ENCODE measurements around the gene TEX30.

Gene TEX30

DNA sequence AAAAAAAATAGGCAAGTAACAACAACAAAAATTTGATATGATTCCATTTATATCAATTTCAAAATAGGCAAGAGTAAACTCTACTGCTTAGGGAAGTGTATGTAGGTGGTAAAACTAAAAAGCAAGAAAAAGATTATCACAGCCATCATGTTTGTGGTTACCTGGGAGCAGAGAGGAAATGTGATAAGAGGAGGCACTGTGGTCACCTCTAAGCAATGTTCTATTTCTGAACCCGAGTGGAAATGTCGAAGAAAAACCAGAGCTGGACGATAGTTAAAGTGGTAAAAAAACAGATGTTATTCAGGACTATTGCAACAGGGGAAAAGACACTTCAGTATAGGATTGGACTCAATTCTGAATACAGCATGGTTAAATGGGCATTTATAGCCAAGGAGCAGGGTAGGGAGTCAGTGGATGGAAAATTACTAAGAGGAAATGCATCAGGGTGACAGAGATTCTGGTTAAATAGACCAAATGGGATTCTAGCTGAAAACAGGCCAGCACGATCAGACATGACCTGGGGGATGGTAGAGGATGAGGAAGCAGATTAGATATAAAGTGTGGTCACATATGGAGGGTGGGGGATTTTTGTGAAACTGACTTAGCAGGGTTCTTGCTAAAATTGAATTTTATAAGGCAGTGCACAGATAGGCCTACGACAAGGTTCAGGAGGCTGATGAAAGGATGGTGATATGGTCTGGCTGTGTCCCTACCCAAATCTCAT is 6.0 kb upstream of the TEX30 start:
- DNase-seq (ENCODE audit: low read depth, low spot score): no peak
- no peaks in the 10 kb centered on the region for H3K9me3 ChIP-seq (ENCODE audit: control insufficient read depth, insufficient read depth, low read length)
- no peaks in the 10 kb centered on the region for H3K4me1 ChIP-seq (ENCODE audit: control insufficient read depth, insufficient read depth, low read length)
- H3K27ac ChIP-seq (ENCODE audit: low read length): no peak overlapping the region
- no peak overlapping the region for H3K4me3 ChIP-seq (ENCODE audit: low read length)
- WGBS (ENCODE audit: insufficient coverage, insufficient read length): no CpG with 5 or more reads among the region's 5 CpGs
- no peaks in the 10 kb centered on the region; the same call in 1 of the 2 replicates for H3K27me3 ChIP-seq (ENCODE audit: control insufficient read depth, insufficient read depth, low read length)
- H3K36me3 ChIP-seq (ENCODE audit: control insufficient read depth, insufficient read depth, low read length): no peaks in the 10 kb centered on the region; the same call in 1 of the 2 replicates

DNA sequence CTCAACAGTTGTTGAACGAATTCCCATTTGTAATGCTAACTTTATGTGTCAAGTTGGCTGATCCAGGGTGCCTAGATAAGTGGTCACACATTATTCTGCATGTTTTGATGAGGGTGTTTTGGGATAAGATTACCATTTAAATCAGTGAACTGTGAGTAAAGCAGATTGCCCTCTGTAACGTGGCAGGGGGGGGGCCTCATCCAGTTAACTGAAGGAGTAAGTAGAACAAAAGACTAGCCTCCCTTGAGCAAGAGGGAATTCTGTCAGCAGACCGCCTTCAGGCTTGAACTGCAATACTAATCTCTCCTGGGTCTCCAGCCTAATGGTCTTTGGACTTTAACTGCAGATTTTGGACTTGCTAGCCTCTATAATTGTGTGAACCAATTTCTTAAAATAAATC is 4.2 kb upstream of the TEX30 start:
- Histone ChIP-seq H3K4me3 (ENCODE audit: low read length) (no peak overlapping the region), H3K36me3 (ENCODE audit: control insufficient read depth, insufficient read depth, low read length) (no peaks in the 10 kb centered on the region), H3K27ac (ENCODE audit: low read length) (no peak overlapping the region), H3K4me1 (ENCODE audit: control insufficient read depth, insufficient read depth, low read length) (0 out of 2 replicates have a peak, but pooled peaks cover 1% of the 10 kb centered on the region), H3K27me3 (ENCODE audit: control insufficient read depth, insufficient read depth, low read length) (no peaks in the 10 kb centered on the region; the same call in none of the 2 replicates), H3K9me3 (ENCODE audit: control insufficient read depth, insufficient read depth, low read length) (no peaks in the 10 kb centered on the region)
- no peak for DNase-seq (ENCODE audit: low read depth, low spot score)
- no CpG with 5 or more reads among the region's 3 CpGs for WGBS (ENCODE audit: insufficient coverage, insufficient read length)

DNA sequence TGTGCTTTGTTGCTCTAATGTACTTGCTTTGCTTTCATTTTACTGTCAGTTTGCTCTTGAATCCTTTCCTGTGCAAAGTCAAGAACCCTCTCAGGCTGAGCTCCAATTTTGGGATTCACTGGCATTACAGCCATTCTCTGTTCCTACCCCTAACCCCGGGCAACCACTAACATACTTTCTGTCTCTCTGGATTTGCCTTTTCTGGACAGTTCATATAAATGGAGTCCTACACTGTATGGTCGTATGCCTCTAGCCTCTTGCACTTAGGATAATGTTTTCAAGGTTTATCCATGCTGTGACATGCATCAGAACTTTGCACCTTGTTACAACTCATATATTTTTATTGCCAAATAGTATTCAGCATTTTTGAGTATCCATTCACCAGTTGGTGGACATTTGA is 2.7 kb upstream of the TEX30 start:
- 0 out of 2 replicates have a peak, but pooled peaks cover 1% of the 10 kb centered on the region for H3K4me1 ChIP-seq (ENCODE audit: control insufficient read depth, insufficient read depth, low read length)
- no peak overlapping the region for H3K27ac ChIP-seq (ENCODE audit: low read length)
- no peaks in the 10 kb centered on the region for H3K36me3 ChIP-seq (ENCODE audit: control insufficient read depth, insufficient read depth, low read length)
- WGBS (ENCODE audit: insufficient coverage, insufficient read length): no CpG with 5 or more reads among the region's 2 CpGs
- no peaks in the 10 kb centered on the region; the same call in none of the 2 replicates for H3K27me3 ChIP-seq (ENCODE audit: control insufficient read depth, insufficient read depth, low read length)
- H3K4me3 ChIP-seq (ENCODE audit: low read length): no peak overlapping the region
- H3K9me3 ChIP-seq (ENCODE audit: control insufficient read depth, insufficient read depth, low read length): no peaks in the 10 kb centered on the region
- no peak for DNase-seq (ENCODE audit: low read depth, low spot score)

DNA sequence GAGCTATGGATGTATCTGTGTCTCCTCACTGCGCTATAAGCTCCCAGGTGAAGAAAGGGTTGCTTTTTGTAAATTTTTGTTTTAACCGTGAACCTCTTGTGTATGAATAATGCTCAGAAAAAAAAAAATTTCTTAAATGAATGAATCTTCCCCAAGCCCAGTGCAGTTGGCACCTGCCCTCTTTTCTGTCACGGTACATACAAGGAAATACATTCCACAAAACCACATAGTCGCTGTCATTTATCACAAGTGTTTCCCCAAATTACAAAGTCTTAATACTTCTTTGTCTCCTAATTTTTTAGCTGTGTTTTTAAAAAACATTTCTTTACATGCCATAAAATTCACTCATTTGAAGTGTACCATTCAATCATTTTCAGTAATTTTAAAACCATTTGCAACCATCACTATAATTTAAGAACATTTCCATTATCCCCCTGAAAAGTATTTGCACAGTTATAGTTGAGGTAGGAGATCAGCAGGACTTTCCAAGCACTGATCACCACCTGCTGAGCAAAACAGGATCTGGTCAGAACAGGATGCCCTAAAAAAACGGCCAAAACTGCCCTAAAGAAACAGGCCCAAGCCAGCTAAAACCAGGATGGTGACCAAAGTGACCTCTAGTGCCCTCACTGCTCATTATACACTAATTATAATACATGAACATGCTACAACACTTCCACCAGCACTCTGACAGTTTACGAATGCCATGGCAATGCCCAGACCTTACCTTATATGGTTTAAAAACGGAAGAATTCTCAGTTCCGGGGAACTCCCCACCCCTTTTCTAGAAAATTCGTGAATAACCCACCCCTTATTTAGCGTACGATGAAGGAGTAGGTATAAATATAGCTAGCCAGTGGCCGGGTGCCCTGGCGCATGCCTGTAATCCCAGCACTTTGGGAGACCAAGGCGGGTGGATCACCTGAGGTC is 1.3 kb upstream of the TEX30 start:
- Histone ChIP-seq H3K9me3 (ENCODE audit: control insufficient read depth, insufficient read depth, low read length) (no peaks in the 10 kb centered on the region), H3K4me3 (ENCODE audit: low read length) (no peak overlapping the region), H3K27me3 (ENCODE audit: control insufficient read depth, insufficient read depth, low read length) (no peaks in the 10 kb centered on the region; the same call in none of the 2 replicates), H3K36me3 (ENCODE audit: control insufficient read depth, insufficient read depth, low read length) (no peaks in the 10 kb centered on the region), H3K4me1 (ENCODE audit: control insufficient read depth, insufficient read depth, low read length) (0 out of 2 replicates have a peak, but pooled peaks cover 1% of the 10 kb centered on the region), H3K27ac (ENCODE audit: low read length) (no peak overlapping the region)
- no peak for DNase-seq (ENCODE audit: low read depth, low spot score)
- no CpG with 5 or more reads among the region's 14 CpGs for WGBS (ENCODE audit: insufficient coverage, insufficient read length)

DNA sequence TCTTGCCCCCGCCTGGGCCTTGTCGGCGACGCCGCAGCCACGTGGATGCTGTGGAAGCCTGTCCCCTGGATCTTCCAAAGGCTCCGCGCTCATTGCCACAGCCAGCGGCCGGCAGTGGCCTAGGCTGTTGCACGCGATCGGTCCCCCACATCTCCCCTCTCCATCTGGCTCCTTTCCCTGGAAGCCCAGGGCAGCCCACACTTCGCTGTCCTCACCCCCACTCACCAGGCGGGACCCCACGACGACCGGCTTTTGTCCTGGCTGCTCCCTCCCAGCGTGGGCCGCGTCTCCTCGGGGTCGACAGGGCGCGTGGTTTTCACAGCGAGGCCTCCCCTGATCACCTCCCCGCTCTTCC is 605 bp upstream of the TEX30 start:
- DNase-seq (ENCODE audit: low read depth, low spot score): no peak
- no peak overlapping the region for H3K27ac ChIP-seq (ENCODE audit: low read length)
- no peaks in the 10 kb centered on the region for H3K36me3 ChIP-seq (ENCODE audit: control insufficient read depth, insufficient read depth, low read length)
- H3K4me3 ChIP-seq (ENCODE audit: low read length): no peak overlapping the region
- no peaks in the 10 kb centered on the region; the same call in none of the 2 replicates for H3K27me3 ChIP-seq (ENCODE audit: control insufficient read depth, insufficient read depth, low read length)
- no CpG with 5 or more reads among the region's 27 CpGs for WGBS (ENCODE audit: insufficient coverage, insufficient read length)
- 0 out of 2 replicates have a peak, but pooled peaks cover 1% of the 10 kb centered on the region for H3K4me1 ChIP-seq (ENCODE audit: control insufficient read depth, insufficient read depth, low read length)
- H3K9me3 ChIP-seq (ENCODE audit: control insufficient read depth, insufficient read depth, low read length): no peaks in the 10 kb centered on the region

DNA sequence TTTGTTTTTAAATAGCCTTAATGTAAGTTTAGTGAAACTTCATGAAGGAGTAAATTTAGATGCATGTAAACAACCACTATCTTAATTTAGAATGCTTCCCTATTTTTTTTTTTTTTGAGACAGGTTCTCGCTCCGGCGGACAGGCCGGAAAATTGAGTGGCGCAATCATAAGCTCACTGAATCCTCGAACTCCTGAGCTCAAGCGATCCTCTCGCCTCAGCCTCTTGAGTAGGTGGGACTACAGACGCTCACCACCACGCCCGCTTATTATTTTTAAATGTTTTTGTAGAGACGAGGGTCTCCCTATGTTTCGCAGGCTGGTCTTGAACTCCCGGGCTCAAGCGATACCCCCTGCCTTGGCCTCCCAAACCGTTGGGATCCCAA is 1.6 kb downstream of the TEX30 start:
- WGBS (ENCODE audit: insufficient coverage, insufficient read length): no CpG with 5 or more reads among the region's 16 CpGs
- H3K27ac ChIP-seq (ENCODE audit: low read length): no peak overlapping the region
- DNase-seq (ENCODE audit: low read depth, low spot score): no peak
- H3K9me3 ChIP-seq (ENCODE audit: control insufficient read depth, insufficient read depth, low read length): no peaks in the 10 kb centered on the region
- H3K4me3 ChIP-seq (ENCODE audit: low read length): no peak overlapping the region
- H3K27me3 ChIP-seq (ENCODE audit: control insufficient read depth, insufficient read depth, low read length): no peaks in the 10 kb centered on the region; the same call in none of the 2 replicates
- no peaks in the 10 kb centered on the region for H3K36me3 ChIP-seq (ENCODE audit: control insufficient read depth, insufficient read depth, low read length)
- 0 out of 2 replicates have a peak, but pooled peaks cover 1% of the 10 kb centered on the region for H3K4me1 ChIP-seq (ENCODE audit: control insufficient read depth, insufficient read depth, low read length)

DNA sequence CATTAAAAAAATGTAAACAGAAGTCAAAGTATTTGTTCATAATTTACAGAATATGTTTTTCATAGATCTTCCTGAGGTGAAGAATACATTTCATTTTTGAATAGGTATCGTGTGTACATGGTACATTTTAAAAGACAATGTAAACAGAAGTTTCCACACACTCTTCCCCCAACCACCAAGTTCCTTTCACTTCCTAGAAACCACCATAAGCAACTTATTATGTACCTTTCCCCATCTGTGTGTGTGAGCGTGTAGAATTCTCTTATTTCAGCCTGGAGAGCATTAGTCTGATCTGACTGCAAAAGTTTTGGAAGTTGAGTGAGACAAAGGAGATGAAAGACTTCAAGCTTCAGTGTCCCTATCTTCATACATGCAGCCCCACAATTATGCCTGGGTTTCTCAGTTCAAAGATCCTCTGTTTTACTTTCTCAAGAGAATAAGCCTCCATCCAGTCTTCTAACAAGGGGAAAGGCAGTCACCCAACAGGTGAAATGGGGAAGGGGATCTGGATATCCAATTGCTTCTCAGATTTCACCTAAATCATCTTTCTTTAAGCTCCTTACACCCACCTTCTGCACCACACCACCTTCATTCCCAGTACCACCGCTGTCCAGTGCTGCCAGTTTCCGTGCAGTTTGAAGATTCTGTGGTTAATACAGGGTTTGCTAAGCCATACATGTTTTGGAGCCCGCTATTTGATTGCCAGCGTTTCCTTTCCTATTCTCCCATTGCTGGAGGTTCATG is 2.1 kb downstream of the TEX30 start:
- Histone ChIP-seq H3K9me3 (ENCODE audit: control insufficient read depth, insufficient read depth, low read length) (no peaks in the 10 kb centered on the region), H3K27me3 (ENCODE audit: control insufficient read depth, insufficient read depth, low read length) (no peaks in the 10 kb centered on the region; the same call in none of the 2 replicates), H3K27ac (ENCODE audit: low read length) (no peak overlapping the region), H3K4me3 (ENCODE audit: low read length) (no peak overlapping the region), H3K4me1 (ENCODE audit: control insufficient read depth, insufficient read depth, low read length) (0 out of 2 replicates have a peak, but pooled peaks cover 1% of the 10 kb centered on the region), H3K36me3 (ENCODE audit: control insufficient read depth, insufficient read depth, low read length) (no peaks in the 10 kb centered on the region)
- no CpG with 5 or more reads among the region's 6 CpGs for WGBS (ENCODE audit: insufficient coverage, insufficient read length)
- no peak for DNase-seq (ENCODE audit: low read depth, low spot score)

DNA sequence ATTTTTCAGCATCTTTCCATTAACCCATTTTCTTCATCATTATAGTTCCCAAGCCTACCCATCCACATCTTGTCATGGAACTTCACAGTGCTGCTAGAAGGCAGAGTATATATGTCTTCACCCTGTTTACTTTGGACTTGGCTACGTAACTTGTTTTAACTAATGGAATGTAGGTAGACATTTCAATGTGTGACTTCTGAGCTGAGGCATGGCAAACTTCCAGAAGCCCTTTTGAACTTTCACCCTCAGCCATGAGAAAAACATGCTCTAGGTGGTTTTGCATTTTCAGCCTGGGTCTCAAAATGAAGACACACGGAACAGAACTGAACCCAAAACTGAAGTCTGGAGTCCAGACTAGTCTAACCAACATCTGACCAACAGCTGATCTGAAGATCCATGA is 3.2 kb downstream of the TEX30 start:
- Histone ChIP-seq H3K36me3 (ENCODE audit: control insufficient read depth, insufficient read depth, low read length) (no peaks in the 10 kb centered on the region), H3K4me3 (ENCODE audit: low read length) (no peak overlapping the region), H3K27me3 (ENCODE audit: control insufficient read depth, insufficient read depth, low read length) (no peaks in the 10 kb centered on the region; the same call in none of the 2 replicates), H3K4me1 (ENCODE audit: control insufficient read depth, insufficient read depth, low read length) (0 out of 2 replicates have a peak, but pooled peaks cover 1% of the 10 kb centered on the region), H3K9me3 (ENCODE audit: control insufficient read depth, insufficient read depth, low read length) (no peaks in the 10 kb centered on the region), H3K27ac (ENCODE audit: low read length) (no peak overlapping the region)
- no CpG with 5 or more reads among the region's 2 CpGs for WGBS (ENCODE audit: insufficient coverage, insufficient read length)
- DNase-seq (ENCODE audit: low read depth, low spot score): no peak

DNA sequence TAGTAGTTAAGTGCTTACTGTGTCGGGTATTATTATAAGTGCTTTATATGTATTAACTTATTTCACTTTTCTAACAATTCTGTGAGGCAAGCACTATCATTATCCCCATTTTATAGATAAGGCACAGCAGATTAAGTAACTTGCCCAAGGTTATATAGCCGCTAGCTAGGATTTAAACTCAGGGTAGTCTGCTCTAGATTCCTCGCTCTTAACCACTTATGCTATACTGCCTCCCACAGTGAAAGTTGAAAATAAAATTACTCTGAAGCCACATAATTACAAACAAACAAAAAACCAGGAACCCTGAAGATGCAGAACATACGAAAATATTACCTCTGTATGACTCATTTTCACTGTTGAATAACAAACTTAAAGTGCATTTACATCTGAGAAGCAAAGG is 3.9 kb downstream of the TEX30 start:
- no CpG with 5 or more reads among the region's 4 CpGs for WGBS (ENCODE audit: insufficient coverage, insufficient read length)
- Histone ChIP-seq H3K27ac (ENCODE audit: low read length) (no peak overlapping the region), H3K9me3 (ENCODE audit: control insufficient read depth, insufficient read depth, low read length) (no peaks in the 10 kb centered on the region), H3K36me3 (ENCODE audit: control insufficient read depth, insufficient read depth, low read length) (no peaks in the 10 kb centered on the region), H3K4me1 (ENCODE audit: control insufficient read depth, insufficient read depth, low read length) (0 out of 2 replicates have a peak, but pooled peaks cover 1% of the 10 kb centered on the region), H3K27me3 (ENCODE audit: control insufficient read depth, insufficient read depth, low read length) (no peaks in the 10 kb centered on the region; the same call in 1 of the 2 replicates), H3K4me3 (ENCODE audit: low read length) (no peak overlapping the region)
- DNase-seq (ENCODE audit: low read depth, low spot score): no peak

DNA sequence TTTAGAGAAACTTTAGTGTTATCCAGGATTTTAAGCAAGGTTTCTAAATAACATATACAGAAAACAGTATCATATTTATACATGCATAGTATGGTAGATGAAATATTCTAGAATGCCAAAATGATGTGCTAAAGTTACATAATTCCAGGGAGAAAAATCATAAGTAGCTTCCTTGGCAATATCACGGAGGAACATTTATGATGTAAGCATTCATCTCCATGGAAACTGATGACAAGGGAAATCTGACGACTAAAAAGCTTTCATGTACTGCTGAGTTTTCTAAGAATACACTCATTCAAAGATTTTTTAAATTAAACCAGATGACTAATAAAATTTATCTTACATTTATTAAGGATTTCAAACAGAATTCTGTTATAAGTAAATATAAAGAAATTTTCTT is 4.7 kb downstream of the TEX30 start:
- WGBS (ENCODE audit: insufficient coverage, insufficient read length): no CpG with 5 or more reads among the region's 2 CpGs
- H3K4me1 ChIP-seq (ENCODE audit: control insufficient read depth, insufficient read depth, low read length): no peaks in the 10 kb centered on the region
- no peaks in the 10 kb centered on the region for H3K36me3 ChIP-seq (ENCODE audit: control insufficient read depth, insufficient read depth, low read length)
- H3K9me3 ChIP-seq (ENCODE audit: control insufficient read depth, insufficient read depth, low read length): no peaks in the 10 kb centered on the region
- H3K4me3 ChIP-seq (ENCODE audit: low read length): no peak overlapping the region
- H3K27ac ChIP-seq (ENCODE audit: low read length): no peak overlapping the region
- H3K27me3 ChIP-seq (ENCODE audit: control insufficient read depth, insufficient read depth, low read length): no peaks in the 10 kb centered on the region; the same call in 1 of the 2 replicates
- DNase-seq (ENCODE audit: low read depth, low spot score): no peak

All from iPS DF 6.9 (cell line).